HG03097 (cell line): ENCODE results near the gene COL6A1.

ENCODE experiments used
- ATAC-seq: cut with Tn5 transposase; IDR thresholded peaks from one replicate; pipeline ENCODE4 v1.9.1; 2021; ENCODE audit not compliant: unreplicated experiment, low FRiP score

Gene COL6A1

DNA sequence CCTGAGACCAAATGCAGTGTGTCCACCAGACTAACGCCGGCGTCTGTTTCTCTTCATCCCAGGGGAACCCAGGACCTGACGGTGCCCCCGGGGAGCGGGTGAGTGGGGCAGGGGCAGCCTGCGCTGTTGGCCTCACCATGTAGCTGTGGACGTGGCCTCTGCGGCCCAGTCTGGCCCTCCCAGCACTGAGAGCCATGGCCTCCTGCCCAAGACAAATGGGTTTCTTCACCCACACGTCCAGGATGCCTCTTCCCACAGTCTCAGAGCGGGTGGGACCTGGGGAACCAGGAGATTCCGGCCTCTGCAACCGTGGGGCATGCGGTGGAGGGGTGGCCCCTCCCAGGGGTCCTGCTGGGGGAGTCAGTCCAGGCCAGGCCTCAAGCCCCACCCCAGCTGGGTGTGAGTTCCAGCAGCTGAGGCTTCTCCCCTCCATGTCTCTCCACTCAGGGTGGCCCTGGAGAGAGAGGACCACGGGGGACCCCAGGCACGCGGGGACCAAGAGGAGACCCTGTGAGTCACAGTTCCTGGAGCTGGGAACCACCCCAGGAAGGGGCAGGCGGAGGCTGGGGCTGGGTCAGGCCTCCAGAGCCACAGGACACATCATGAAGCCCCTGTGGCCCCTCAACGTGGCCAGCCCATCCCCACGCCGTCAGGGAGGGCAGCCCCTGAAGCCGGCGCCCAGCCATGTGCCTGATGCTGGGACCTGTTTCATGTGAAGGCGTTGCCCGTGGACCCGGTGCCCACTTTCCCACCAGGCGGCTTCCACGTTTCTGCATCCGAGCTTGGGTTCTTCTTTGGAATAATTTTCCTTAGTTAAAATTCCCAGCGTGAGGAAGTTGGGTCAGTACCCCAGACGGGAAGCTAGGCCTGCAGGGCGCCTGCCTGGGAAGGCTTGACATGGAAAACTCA, 11.0 kb downstream of the COL6A1 start:
- ATAC-seq, result no peak

DNA sequence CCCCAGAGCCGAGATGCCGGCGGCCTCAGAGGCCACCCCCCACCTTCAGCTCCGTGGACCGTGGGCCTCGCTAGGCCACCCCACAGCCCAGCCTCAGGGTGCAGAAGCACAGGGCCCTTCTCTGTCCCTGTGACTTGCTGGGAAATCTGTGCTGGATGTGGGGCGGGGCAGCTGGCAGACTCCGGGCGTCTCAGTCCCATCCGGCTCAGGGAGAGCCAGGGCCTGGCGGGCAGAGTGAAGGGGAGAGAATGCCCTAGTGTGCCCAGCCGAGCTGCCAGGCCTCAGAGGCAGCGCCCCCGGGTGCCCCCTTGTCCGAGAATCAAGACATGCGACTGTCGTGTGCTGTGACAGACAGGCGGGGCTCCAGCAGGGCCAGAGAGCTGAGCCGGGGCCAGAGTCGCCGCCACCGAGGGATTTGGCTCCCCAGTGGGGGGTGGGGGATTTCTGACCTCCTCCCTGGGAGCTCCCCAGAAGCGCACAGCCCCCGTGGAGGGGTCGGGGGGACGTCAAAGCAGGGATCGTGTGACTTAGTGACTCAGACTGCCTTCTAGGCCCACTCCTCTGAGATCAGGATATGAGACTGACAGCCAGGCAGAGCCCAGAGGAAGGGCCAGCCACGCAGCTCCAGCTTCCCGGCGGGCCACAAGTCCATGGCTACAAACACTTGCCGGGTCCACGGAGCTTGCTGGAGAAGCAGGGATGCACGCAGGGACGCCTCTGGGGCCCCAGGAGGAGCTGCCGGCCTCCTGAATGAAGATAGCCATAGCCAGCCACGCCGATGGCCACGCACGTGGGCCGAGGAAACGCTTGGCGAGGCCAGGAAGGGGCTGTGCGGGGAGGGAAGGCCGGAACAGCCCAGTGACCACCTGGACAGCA, 11.9 kb downstream of the COL6A1 start:
- no peak for ATAC-seq

DNA sequence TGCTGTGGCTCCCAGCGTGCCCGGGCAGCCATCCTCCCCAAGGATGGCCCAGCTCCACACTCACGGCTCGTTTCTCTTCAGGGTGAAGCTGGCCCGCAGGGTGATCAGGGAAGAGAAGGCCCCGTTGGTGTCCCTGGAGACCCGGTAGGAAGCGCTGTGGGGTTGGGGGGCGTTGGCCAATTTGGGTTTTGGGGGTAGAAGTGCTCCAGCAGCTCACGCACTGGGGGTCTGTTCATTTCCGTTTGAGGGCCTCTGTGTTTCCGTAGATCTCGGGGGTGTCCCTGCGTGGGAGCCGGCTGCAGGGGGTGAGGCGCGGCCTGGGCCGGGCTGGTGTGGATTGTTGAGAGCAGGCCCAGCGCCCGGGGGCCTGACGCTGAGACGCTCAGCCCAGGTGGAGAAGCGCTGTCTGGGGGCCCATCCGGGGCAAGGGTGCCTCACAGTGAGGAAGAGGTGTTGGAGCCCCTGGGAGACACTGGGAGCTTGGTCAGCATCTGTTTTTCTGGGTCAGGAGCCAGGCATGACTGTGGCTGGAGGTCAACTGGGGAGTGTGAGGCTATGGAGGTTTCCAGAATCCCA, 12.6 kb downstream of the COL6A1 start:
- no peak for ATAC-seq

DNA sequence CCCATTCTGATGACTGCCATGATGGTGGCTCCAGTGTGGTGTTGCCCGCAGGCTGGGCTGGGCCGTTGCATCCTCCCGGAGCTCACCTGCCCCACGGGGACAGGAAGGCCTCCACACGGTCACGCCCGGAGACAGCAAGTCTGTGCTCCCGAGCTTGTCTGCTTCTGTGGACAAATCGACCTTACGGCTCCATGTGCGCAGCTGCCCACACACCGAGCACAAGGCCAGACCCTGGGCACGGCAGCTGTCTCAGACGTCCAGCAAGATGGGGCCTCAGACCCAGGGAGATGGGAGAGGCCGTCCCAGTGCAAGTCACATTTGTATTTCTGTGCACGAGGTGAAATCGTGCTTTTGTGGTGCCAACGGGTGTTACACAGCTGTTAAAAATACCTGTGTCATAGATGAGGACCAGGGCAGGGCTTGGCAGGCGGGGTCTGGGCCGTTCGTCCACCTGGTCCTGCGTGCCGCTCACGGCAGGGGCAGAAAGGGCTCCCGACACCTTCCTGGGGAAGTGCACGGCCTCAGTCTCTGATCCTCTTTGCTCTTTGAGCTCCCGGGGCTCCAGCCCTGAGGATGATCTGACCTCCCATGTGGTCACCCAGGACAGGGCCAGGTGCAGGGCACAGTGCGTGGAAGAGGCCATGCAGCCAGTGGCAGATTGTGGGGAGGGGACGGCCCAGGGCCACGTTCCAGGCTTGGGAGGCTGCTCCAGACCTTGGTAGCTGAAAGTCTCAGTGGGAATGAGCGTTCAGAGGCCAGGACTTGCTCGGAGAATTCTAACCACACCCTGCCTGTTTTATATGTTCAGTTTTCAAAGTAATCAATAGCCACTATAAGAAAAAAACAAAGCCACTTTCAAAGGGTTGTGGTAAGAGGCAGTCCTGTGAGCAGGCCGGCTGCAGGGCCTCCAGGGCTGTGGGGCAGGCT, 13.5 kb downstream of the COL6A1 start:
- no peak for ATAC-seq

DNA sequence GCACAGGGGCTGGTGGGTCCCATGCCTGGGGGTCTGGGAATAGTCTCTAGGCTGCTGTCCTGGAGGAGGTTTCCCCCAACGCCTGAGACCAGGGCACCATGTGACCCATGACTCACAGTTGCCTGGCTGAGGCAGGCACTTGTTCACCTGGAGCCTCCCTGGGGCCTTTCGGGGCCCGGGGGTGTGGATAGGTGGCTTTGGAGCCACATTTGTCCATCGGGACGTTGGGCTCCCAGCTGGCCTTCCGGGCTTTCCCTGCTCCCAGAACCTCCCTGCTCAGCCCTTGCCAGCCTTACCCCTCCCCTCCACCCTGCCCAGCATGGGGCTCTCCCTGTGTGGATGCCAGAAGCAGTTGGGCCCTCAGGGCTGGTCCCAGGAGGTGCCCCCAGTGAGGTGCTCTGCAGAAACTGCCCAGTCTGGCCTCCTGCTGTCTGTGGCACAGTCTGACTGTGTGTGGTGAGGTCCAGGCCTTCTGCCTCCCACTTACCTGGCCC, 14.2 kb downstream of the COL6A1 start:
- ATAC-seq, result no peak

DNA sequence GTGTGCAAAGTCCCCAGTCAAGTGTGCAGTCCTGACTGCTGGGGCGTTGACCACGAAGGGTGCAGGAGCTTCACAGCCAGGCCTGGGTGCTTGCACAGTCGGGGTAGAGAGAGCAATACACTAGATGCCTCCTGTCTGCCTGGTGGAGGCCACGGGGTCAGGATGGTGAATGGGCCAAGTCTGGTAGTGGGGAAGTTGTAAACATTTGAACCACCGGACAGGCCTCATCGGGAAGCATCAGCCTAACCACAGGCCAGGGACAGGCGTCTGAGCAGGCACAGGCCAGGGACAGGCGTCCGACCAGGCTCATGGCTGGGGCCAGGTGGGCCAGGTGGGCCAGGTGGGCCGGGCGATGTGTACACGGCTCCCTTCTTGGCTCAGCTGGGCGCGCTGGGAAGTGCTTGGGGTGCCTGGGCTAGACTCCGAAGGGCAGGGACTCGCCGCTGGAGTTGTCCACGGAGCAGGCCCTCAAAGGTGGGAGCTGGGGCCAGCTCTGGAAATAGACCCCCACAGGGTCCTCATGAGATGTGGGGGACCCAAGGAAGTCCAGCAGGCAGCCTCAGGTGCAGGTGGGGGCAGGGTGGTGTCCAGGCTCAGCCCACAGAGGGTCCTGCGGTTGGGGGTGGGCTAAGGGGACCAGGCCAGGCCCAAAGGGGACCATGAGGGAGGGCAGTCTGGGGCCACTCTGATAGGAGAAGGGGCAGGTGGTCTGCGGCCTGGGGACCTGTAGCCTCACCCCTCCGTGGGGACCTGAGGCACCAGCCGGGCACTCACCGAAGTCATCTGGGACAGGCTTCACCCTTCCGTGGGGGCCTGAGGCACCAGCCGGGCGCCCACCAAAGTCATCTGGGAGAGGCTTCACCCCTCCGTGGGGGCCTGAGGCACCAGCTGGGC, 15.0 kb downstream of the COL6A1 start:
- ATAC-seq, result no peak

DNA sequence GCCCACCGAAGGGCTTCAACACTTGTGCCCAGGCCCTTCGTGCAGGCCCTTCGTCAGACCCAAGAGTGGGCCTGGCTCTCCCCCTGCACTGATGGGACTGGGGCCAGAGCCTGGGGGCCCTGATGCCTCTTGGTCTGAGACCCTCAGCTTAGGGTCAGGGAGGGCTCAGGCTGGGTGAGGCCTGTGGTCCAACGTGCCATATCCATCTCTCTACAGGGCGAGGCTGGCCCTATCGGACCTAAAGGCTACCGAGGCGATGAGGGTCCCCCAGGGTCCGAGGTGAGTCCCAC, 15.6 kb downstream of the COL6A1 start:
- no peak for ATAC-seq

DNA sequence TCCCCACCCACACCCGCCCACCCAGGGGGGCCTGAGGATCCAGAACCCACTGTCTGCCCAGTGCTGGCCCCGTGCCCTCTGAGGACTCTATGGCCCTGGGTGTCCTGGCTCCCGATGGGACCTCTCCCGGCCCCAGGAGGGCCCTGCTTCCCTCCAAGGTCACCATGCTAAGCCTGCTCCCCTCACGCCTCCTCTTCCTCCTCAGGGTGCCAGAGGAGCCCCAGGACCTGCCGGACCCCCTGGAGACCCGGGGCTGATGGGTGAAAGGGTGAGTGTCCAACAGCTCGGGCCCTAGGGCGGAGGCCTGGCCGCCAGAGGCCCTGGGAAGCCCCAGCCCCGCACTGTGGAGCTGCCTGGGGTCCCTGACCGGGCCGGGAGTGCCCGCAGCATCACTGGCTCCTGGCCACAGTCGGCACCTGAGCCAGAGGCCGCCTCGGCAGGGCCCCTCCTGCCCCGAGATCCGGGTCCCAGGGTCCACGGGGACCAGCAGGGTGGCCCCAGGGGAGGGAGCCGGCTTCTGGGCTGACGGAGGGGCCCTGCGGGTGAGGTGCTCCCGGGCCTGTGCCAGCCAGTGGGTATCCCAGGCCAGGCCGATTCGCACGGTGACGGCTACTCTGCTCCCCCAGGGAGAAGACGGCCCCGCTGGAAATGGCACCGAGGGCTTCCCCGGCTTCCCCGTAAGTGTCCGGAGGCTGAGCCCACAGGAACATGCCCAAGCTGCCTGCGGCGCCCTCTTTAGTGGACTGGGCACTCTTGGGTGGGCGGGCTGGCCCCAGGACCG, 16.1 kb downstream of the COL6A1 start:
- ATAC-seq, result no peak

DNA sequence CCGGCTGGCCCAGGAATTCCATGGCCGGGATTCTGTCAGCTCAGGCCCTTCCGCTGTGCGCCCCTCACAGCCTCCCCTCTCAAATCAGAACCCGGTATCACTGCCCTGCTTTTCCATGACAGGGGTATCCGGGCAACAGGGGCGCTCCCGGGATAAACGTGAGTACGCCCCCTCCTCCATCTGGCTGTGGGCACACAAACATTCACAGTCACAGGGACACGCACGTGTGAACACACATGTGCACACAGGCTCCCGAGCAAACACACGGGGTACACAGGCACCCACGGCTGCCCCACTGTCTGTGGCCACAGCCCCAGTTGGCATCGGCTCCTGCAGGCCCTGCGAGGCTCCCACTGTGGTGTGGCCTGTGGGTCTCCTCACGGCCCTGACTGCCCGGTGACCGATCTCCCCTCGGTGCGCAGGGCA, 16.7 kb downstream of the COL6A1 start:
- no peak for ATAC-seq

DNA sequence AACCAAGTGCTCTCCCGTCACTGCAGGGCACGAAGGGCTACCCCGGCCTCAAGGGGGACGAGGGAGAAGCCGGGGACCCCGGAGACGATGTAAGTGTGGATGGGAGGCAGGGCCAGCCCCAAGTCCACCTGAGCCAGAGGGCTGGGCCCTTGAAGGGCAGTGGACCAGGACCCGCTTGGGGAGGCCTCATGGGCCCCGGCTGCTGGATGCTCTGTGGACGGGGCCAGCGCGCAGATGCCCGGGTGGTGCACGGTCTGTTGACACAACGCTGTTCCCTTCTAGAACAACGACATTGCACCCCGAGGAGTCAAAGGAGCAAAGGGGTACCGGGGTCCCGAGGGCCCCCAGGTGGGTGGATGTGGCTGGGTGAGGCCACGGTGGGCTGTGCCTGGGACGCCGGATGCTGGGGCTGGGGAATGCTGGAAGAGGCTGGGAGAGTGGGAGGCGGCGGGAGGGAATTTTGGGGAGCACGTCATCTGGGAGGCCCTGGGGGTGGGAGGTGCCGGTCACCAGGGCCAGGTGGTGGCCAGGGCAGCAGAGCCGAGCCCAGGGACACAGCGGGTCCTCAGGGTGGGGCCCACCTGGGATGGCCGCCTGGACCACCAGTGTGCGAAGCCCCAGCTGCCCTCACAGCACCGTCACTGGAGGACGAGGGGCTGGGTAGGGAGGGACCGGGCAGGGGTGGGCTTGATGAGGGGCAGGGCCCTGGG, 17.5 kb downstream of the COL6A1 start:
- ATAC-seq, result no peak

DNA sequence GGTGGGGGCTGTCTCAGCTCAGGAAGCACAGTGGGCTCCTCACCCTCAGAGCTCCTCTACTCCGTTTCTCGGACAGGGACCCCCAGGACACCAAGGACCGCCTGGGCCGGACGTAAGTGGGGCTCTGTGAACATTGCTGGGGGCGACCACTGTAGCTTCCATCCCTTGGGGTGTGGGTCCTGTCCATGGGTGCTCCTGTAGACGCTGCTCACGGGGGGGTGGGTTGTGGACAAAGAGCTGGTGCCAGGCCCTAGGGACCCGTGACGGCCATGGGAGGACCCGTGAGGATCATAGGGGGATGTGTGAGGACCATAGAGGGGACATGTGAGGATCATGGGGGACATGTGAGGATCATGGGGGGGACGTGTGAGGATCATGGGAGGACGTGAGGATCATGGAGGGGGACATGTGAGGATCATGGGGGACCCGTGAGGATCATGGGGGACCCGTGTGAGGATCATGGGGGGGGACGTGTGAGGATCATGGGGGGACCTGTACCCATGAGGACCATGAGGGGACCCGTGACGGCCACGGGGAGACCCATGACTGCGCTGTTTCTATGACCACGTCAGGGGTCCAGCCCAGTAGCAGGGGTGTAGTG, 18.1 kb downstream of the COL6A1 start:
- ATAC-seq, result no peak

DNA sequence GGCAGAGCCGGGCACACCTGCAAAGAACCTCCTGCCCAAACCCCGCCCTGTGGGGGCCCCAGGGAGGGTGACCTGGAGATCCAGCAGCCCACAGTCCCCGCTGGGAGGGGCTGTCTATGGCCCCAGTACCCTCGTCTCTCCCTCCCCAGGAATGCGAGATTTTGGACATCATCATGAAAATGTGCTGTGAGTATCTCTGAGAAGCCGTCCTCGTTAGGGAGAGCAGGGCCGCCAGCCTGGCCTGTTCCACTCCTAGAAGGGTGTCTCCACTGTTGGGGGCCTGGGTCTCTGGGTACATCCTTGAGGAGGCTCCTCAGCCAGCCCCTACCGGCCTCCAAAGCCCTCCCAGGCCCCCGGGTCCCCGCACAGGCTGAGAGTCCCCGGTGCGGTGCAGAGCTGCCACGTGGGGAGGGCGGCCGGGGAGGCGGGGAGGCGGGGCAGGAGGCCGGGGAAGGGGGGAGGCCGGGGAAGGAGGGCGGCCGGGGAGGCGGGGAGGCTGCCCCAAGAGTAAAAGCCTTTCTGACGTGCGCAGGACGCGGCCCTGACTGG, 18.7 kb downstream of the COL6A1 start:
- ATAC-seq, result no peak

DNA sequence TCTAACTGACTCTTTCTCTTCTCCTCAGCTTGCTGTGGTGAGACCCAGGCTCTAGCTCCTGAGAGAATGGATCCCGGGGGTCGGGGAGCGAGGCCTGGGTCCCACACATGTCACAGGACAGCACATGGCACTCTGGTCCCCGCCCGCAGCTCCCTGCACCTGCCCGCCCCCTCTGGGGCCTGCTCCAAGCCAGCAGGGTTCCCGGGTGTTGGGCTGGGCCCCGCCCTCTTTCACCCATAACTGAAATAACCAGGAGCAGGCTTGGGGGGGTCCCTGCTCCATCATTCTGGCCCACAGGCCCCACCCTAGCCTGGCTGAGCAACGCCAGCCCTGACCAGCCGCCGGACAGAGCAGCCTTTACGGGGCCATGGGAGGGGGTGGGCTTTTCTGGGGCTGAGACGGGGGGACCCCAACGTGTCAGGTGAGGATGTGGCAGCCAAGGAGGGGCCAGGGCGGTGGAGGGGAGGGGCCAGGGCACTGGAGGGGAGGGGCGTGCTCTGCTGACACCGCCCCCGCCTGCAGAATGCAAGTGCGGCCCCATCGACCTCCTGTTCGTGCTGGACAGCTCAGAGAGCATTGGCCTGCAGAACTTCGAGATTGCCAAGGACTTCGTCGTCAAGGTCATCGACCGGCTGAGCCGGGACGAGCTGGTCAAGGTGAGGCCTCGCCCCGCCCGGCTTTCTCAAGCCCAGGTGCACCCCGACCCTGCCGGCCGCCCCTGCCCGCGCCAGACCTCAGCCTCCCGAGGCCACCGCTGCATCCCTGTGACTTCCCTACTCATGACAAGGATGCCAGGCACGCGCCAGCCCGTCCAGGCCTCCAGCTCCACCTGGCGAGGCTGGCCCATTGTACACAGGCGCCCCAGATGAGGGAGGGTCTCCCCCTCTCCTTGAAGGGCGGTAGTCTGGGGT, 19.4 kb downstream of the COL6A1 start:
- no peak for ATAC-seq

DNA sequence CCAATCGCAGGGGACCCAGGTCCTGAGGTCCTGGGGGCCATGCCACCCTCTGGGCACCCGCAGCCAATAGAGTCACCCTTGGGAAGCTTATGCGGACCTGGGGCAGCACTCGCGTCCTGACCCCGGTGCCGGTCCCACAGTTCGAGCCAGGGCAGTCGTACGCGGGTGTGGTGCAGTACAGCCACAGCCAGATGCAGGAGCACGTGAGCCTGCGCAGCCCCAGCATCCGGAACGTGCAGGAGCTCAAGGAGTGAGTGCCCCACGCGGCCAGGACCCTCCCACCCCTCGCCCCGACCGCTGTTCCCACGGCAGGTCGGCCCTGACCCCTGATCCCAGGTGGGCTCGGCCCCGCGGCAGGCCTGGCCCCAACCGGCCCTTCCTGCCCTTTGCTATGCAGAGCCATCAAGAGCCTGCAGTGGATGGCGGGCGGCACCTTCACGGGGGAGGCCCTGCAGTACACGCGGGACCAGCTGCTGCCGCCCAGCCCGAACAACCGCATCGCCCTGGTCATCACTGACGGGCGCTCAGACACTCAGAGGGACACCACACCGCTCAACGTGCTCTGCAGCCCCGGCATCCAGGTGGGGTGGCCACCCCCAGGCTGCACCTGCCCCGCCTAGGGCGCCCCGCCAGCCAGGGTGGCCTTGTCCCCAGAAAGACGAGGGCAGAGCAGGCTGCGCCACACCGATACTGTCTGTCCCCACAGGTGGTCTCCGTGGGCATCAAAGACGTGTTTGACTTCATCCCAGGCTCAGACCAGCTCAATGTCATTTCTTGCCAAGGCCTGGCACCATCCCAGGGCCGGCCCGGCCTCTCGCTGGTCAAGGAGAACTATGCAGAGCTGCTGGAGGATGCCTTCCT, 20.5 kb downstream of the COL6A1 start:
- ATAC-seq, result no peak

DNA sequence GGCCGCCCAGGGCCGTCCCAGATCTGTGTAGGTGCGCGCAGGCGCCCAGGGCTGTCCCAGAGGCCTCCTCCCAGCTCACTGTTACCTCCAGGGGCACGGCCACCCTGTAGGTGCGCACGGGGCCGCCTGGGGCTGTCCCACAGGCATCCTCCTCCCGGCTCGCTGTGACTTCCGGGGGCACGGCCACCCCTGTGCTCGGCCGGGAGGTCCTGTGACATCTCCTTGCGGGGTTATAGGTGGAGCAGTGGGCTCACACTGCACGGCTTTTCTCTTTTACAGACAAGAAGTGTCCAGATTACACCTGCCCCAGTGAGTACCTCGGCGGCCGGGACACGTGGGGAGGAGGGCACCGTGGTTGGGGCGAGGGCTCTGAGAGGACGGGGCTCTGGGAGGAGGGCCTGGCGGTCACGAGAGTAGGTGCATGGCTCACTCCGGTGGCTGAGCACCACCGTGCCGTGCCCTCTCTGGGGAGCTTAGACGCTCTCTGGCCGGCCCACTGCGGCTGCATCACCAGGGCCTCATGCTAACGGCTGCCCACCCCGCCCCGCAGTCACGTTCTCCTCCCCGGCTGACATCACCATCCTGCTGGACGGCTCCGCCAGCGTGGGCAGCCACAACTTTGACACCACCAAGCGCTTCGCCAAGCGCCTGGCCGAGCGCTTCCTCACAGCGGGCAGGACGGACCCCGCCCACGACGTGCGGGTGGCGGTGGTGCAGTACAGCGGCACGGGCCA, 21.4 kb downstream of the COL6A1 start:
- no peak for ATAC-seq
